22Rv1 (cell line): Measurements from ENCODE around the gene SYF2.

Experiments used
- ZFX ChIP-seq: fragments of 450-650 bp; IDR thresholded peaks from 2 replicates; pipeline ENCODE4 v1.6.1; 2017; ENCODE audit warnings: antibody characterized with exemption, borderline replicate concordance
- TF ChIP-seq, protein P1 (sequence below): fragments of 450-650 bp; IDR thresholded peaks from 2 replicates; pipeline ENCODE4 v1.5.1; 2017; ENCODE audit warnings: mild to moderate bottlenecking

DNA sequence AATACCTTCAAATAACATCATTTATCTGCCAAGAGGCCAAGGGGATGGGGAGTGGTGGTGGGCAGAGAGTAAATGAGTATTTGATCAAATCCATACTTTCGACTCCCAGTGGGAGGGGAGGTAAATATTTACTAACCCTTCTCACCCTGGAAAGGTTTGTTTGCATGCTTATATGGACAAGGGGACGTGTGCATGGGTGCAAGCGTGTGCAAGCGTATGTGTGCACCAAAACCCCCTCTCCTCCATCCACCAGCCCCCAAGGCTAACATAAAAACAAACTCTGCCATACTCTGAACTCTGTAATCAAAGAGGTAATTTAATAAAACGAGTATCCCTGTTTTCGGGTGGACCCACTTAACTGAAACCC lies 58.0 kb downstream of the SYF2 start:
- TF ChIP-seq, protein P1, sequence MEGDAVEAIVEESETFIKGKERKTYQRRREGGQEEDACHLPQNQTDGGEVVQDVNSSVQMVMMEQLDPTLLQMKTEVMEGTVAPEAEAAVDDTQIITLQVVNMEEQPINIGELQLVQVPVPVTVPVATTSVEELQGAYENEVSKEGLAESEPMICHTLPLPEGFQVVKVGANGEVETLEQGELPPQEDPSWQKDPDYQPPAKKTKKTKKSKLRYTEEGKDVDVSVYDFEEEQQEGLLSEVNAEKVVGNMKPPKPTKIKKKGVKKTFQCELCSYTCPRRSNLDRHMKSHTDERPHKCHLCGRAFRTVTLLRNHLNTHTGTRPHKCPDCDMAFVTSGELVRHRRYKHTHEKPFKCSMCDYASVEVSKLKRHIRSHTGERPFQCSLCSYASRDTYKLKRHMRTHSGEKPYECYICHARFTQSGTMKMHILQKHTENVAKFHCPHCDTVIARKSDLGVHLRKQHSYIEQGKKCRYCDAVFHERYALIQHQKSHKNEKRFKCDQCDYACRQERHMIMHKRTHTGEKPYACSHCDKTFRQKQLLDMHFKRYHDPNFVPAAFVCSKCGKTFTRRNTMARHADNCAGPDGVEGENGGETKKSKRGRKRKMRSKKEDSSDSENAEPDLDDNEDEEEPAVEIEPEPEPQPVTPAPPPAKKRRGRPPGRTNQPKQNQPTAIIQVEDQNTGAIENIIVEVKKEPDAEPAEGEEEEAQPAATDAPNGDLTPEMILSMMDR, result no peak
- no peak for TF ChIP-seq ZFX
